Neural progenitor cell (in vitro differentiated cells): ENCODE measurements around the gene TTC39C. TPM values are rescaled to one million over a fixed set of nuclear protein-coding genes. Genes with fewer than 3 reads are reported as not detected.
A peak's percentile ranks its signal among the peaks of the same experiment; 100 is the strongest.

Experiments
- DNase-seq: peaks from one replicate; pipeline ENCODE4 v3.0.0-alpha.2; 2016; ENCODE audit warnings: low spot score
- H2AFZ ChIP-seq: fragments of 200-600 bp; sonication (generic); replicated peaks from 2 replicates; pipeline ENCODE4 v1.6.1; 2016; ENCODE audit warnings: antibody characterized with exemption
- H3F3A ChIP-seq: fragments of 200-600 bp; sonication (generic); 2 replicates; pipeline ENCODE4 v1.6.1; 2016; ENCODE audit warnings: antibody characterized with exemption, low read depth
- H3K27ac ChIP-seq: fragments of 200-600 bp; sonication (generic); 2 replicates; pipeline ENCODE4 v1.5.1; 2016; ENCODE audit warnings: mild to moderate bottlenecking
- H3K27me3 ChIP-seq: fragments of 200-600 bp; sonication (generic); 2 replicates; pipeline ENCODE4 v1.6.1; 2016; ENCODE audit warnings: mild to moderate bottlenecking, moderate library complexity
- H3K36me3 ChIP-seq: fragments of 200-600 bp; sonication (generic); 2 replicates; pipeline ENCODE4 v1.5.1; 2016
- H3K4me1 ChIP-seq: fragments of 200-600 bp; sonication (generic); 2 replicates; pipeline ENCODE4 v1.6.1; 2016; ENCODE audit warnings: mixed run types
- H3K4me2 ChIP-seq: fragments of 200-600 bp; sonication (generic); 2 replicates; pipeline ENCODE4 v1.6.1; 2016
- H3K4me3 ChIP-seq: fragments of 200-600 bp; sonication (generic); 2 replicates; pipeline ENCODE4 v1.5.1; 2016
- H3K79me2 ChIP-seq: fragments of 200-600 bp; sonication (generic); 2 replicates; pipeline ENCODE4 v1.6.1; 2016; ENCODE audit warnings: low read depth
- H3K9ac ChIP-seq: fragments of 200-600 bp; sonication (generic); 2 replicates; pipeline ENCODE4 v1.6.1; 2016
- H3K9me3 ChIP-seq: fragments of 200-600 bp; sonication (generic); 2 replicates; pipeline ENCODE4 v1.5.1; 2016; ENCODE audit warnings: low read depth
- H4K20me1 ChIP-seq: fragments of 200-600 bp; sonication (generic); 2 replicates; pipeline ENCODE4 v1.6.1; 2016; ENCODE audit warnings: low read depth
- H3K27ac Mint-ChIP-seq: 3 replicates; pipeline ENCODE4 v1.8.0; 2021; ENCODE audit warnings: mixed read lengths
- H3K27me3 Mint-ChIP-seq: 2 replicates; pipeline ENCODE4 v1.8.0; 2022; ENCODE audit warnings: low read depth, mild to moderate bottlenecking, inconsistent platforms, moderate library complexity, mixed read lengths; ENCODE audit not compliant: insufficient read depth
- H3K36me3 Mint-ChIP-seq: 3 replicates; pipeline ENCODE4 v1.8.0; 2021; ENCODE audit warnings: mixed read lengths
- H3K4me1 Mint-ChIP-seq: 3 replicates; pipeline ENCODE4 v1.8.0; 2021; ENCODE audit warnings: mixed read lengths
- H3K4me3 Mint-ChIP-seq: 3 replicates; pipeline ENCODE4 v1.8.0; 2021; ENCODE audit warnings: mild to moderate bottlenecking, moderate library complexity, mixed read lengths
- H3K9me3 Mint-ChIP-seq: 3 replicates; pipeline ENCODE4 v1.8.0; 2020; ENCODE audit warnings: mixed read lengths
- EZH2 ChIP-seq: fragments of 200-600 bp; sonication (generic); IDR thresholded peaks from 2 replicates; pipeline ENCODE4 v1.6.1; 2017; ENCODE audit warnings: antibody characterized with exemption, mild to moderate bottlenecking, moderate library complexity
- EZH2phosphoT487 ChIP-seq: fragments of 200-600 bp; sonication (generic); IDR thresholded peaks from 2 replicates; pipeline ENCODE4 v1.6.1; 2017; ENCODE audit warnings: antibody characterized with exemption
- total RNA-seq: library from RNA; depleted of rRNA; stranded (reverse); fragments of >200 nt; gene quantifications from 2 replicates; pipeline ENCODE4 v1.2.3, GENCODE V29; 2015; ENCODE audit warnings: low replicate concordance
- TF ChIP-seq, protein P1 (sequence below): fragments of 200-600 bp; sonication (generic); IDR thresholded peaks from 2 replicates; pipeline ENCODE4 v1.5.1; 2017; ENCODE audit warnings: antibody characterized with exemption, mild to moderate bottlenecking

TTC39C gene
- total RNA-seq, 1 donor from 2014 or later, result 27.6 TPM

DNA sequence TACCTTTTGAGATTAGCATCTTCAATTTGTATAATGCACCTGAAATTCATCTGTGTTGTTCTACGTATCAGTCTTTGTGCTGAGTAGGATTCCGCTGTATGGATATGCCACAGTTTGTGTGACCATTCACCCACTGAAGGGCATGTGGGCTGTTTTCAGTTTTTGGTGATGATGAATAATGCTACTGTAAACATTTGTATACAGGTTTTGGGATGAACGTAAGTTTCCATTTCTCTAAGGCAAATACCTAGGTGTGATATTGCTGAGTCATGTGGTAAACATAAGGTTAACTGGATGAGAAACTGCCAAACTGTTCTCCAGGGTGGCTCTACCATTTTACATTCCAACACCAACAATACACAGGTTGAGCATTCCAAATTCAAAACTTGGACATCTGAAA is 159.4 kb downstream of the TTC39C start:
- Histone ChIP-seq H3K4me1 (no peaks in the 10 kb centered on the region), H3K9me3 (no peaks in the 10 kb centered on the region), H3K27me3 (no peaks in the 10 kb centered on the region), H3K4me2 (no peak overlapping the region), H3K9ac (no peak overlapping the region), H3K36me3 (no peaks in the 10 kb centered on the region), H3F3A (peaks cover 8% of the 10 kb centered on the region), H4K20me1 (no peaks in the 10 kb centered on the region), H3K4me3 (no peak overlapping the region), H3K79me2 (no peaks in the 10 kb centered on the region), H2AFZ (no peak overlapping the region), H3K27ac (no peak overlapping the region)
- Mint-ChIP-seq H3K4me3 (no peak overlapping the region), H3K4me1 (peaks cover 9% of the 10 kb centered on the region), H3K27ac (no peak overlapping the region), H3K9me3 (no peaks in the 10 kb centered on the region), H3K36me3 (peaks cover 26% of the 10 kb centered on the region), H3K27me3 (no peaks in the 10 kb centered on the region)
- no peak for TF ChIP-seq EZH2phosphoT487
- TF ChIP-seq EZH2, result no peak
- TF ChIP-seq, protein P1, sequence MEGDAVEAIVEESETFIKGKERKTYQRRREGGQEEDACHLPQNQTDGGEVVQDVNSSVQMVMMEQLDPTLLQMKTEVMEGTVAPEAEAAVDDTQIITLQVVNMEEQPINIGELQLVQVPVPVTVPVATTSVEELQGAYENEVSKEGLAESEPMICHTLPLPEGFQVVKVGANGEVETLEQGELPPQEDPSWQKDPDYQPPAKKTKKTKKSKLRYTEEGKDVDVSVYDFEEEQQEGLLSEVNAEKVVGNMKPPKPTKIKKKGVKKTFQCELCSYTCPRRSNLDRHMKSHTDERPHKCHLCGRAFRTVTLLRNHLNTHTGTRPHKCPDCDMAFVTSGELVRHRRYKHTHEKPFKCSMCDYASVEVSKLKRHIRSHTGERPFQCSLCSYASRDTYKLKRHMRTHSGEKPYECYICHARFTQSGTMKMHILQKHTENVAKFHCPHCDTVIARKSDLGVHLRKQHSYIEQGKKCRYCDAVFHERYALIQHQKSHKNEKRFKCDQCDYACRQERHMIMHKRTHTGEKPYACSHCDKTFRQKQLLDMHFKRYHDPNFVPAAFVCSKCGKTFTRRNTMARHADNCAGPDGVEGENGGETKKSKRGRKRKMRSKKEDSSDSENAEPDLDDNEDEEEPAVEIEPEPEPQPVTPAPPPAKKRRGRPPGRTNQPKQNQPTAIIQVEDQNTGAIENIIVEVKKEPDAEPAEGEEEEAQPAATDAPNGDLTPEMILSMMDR, result no peak
- DNase-seq, result no peak

DNA sequence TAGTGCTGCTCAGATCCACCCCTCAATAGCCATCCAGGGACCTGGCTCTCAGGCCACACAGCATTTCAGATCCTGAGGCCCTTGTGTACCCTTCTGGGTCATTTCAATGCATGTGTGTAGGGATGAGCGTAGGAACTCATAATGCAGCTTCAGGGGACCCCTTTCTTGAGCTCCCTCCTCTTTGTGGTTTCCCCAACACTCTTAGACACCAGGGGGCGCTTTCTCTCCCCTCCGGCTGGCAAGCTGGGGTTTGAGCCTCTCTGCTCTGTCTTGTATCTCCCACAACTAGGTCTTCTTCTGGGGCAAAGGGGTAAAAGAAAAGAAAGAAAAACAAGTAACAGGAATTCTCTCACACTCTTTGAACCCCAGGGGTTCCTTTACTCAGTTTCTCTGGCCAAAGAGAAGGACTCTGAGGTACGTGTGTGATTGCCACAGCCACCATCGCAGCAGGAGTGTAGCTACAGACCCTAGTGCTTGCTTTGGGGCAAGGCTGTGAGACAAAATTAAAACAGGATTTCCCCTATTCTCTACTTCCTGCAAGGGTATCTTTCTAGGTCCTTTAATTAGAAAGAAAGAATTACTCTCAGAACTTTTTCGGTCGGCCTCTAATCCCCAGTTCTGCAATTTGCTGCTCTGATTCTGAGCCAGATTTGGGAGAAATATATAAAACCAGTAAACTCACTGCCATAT is 162.3 kb downstream of the TTC39C start:
- H2AFZ ChIP-seq, result peak overlapping the region; percentile 81
- Mint-ChIP-seq H3K4me3 (no peak overlapping the region), H3K9me3 (no peaks in the 10 kb centered on the region), H3K27me3 (no peaks in the 10 kb centered on the region), H3K36me3 (peaks cover 21% of the 10 kb centered on the region), H3K4me1 (peaks cover 11% of the 10 kb centered on the region), H3K27ac (no peak overlapping the region)
- no peak overlapping the region for H3K9ac ChIP-seq
- H3K27me3 ChIP-seq, result no peaks in the 10 kb centered on the region
- H3K27ac ChIP-seq, result peak overlapping the region; percentile 13
- no peak overlapping the region for H3K4me2 ChIP-seq
- H3K9me3 ChIP-seq, result no peaks in the 10 kb centered on the region
- no peaks in the 10 kb centered on the region for H3K79me2 ChIP-seq
- DNase-seq, result peak; percentile 86
- H4K20me1 ChIP-seq, result no peaks in the 10 kb centered on the region
- no peaks in the 10 kb centered on the region for H3K36me3 ChIP-seq
- TF ChIP-seq, protein P1, result peak; percentile 90
- no peak for TF ChIP-seq EZH2
- H3K4me3 ChIP-seq, result no peak overlapping the region
- H3K4me1 ChIP-seq, result peaks cover 5% of the 10 kb centered on the region
- peaks cover 8% of the 10 kb centered on the region for H3F3A ChIP-seq

DNA sequence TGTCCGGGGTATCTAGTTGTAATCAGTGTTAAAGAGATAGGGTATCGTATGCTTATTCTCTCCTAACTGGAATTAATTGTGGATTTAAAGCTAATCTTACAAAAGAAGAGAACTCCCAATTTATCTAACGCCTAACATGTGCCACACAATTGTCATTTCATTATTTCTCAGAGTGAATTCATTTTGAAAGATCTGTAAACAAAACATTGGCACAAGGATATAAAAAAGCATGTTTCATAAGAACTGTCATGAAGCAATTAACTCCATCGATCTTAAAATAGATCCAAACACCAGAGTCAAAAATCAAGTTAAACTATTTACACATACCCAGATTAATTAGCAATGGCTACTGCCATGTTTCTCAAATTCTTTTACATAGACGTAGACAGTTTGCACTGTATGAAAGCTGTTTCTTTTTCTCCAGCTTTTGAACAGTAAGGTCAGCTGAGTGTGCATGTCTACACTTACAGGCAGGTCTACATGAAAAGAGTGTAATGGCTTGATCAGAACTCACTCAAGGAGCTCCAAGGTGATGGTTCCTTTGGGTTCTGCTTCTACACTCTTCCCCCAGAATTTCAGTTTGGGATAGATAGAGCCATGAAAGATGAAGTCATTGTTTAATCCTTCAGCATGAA is 163.1 kb downstream of the TTC39C start:
- H3K36me3 Mint-ChIP-seq, result peaks cover 17% of the 10 kb centered on the region
- Histone ChIP-seq H3K4me3 (no peak overlapping the region), H4K20me1 (no peaks in the 10 kb centered on the region), H3K4me2 (no peak overlapping the region), H2AFZ (no peak overlapping the region), H3K4me1 (peaks cover 5% of the 10 kb centered on the region), H3K79me2 (no peaks in the 10 kb centered on the region), H3K9me3 (no peaks in the 10 kb centered on the region), H3K27ac (peak overlapping the region; percentile 13), H3F3A (peaks cover 8% of the 10 kb centered on the region), H3K9ac (no peak overlapping the region), H3K27me3 (no peaks in the 10 kb centered on the region), H3K36me3 (no peaks in the 10 kb centered on the region)
- H3K4me1 Mint-ChIP-seq, result peaks cover 10% of the 10 kb centered on the region
- no peak for TF ChIP-seq EZH2
- no peak for TF ChIP-seq EZH2phosphoT487
- TF ChIP-seq, protein P1, result no peak
- H3K27me3 Mint-ChIP-seq, result no peaks in the 10 kb centered on the region
- no peak overlapping the region for H3K4me3 Mint-ChIP-seq
- DNase-seq, result no peak
- H3K27ac Mint-ChIP-seq, result no peak overlapping the region
- H3K9me3 Mint-ChIP-seq, result no peaks in the 10 kb centered on the region
